GM23248 (cell line): ENCODE data around the gene ZNF669.

Experiments
- EZH2 ChIP-seq: fragments of 200-600 bp; sonication (generic); IDR thresholded peaks from 2 replicates; pipeline ENCODE4 v1.6.1; 2018; ENCODE audit warnings: antibody characterized with exemption, mild to moderate bottlenecking; ENCODE audit not compliant: insufficient read depth, poor library complexity, severe bottlenecking
- EZH2phosphoT487 ChIP-seq: fragments of 200-600 bp; sonication (generic); IDR thresholded peaks from 2 replicates; pipeline ENCODE4 v1.6.1; 2018; ENCODE audit warnings: antibody characterized with exemption, moderate library complexity, mild to moderate bottlenecking, low read depth; ENCODE audit not compliant: insufficient read depth

- TF ChIP-seq EZH2 (no peak), EZH2phosphoT487 (no peak)
Measured at GRCh38 chr1:247096544-247096943, 7.6 kb downstream of the ZNF669 start.
